SJCRH30 (cell line): ENCODE measurements around the gene SLC24A5. TPM values are rescaled to one million over a fixed set of nuclear protein-coding genes. Genes with fewer than 3 reads are reported as not detected.

Source experiments
- DNase-seq, 2 experiments: peaks; one replicate each; pipeline ENCODE4 v3.0.0-alpha.2; 2015 to 2020
- H3K27ac ChIP-seq: fragments of 250-450 bp; sonication (Bioruptor Pico); 2 replicates; pipeline ENCODE4 v1.5.1; 2020; ENCODE audit warnings: mild to moderate bottlenecking, moderate library complexity
- H3K27me3 ChIP-seq: fragments of 250-450 bp; sonication (Bioruptor Pico); 2 replicates; pipeline ENCODE4 v1.5.1; 2020; ENCODE audit warnings: mild to moderate bottlenecking, moderate library complexity
- H3K36me3 ChIP-seq: fragments of 250-450 bp; sonication (Bioruptor Pico); 2 replicates; pipeline ENCODE4 v1.5.1; 2020; ENCODE audit warnings: mild to moderate bottlenecking, moderate library complexity
- H3K4me1 ChIP-seq: fragments of 250-450 bp; sonication (Bioruptor Pico); 2 replicates; pipeline ENCODE4 v1.5.1; 2020; ENCODE audit warnings: mild to moderate bottlenecking, moderate library complexity
- H3K4me3 ChIP-seq: fragments of 250-450 bp; sonication (Bioruptor Pico); 2 replicates; pipeline ENCODE4 v1.5.1; 2020; ENCODE audit warnings: mild to moderate bottlenecking, moderate library complexity
- H3K9me3 ChIP-seq: fragments of 250-450 bp; sonication (Bioruptor Pico); replicated peaks from 2 replicates; pipeline ENCODE4 v1.5.1; 2020; ENCODE audit warnings: mild to moderate bottlenecking, moderate library complexity
- total RNA-seq: library from RNA; depleted of rRNA; stranded (reverse); fragments of >200 nt; shearing (Covaris generic); gene quantifications from 2 replicates; pipeline ENCODE4 v1.2.3, GENCODE V29; 2014; rRNA removed

SLC24A5 gene
- total RNA-seq, 1 experiment from 2014 or later = not detected

DNA sequence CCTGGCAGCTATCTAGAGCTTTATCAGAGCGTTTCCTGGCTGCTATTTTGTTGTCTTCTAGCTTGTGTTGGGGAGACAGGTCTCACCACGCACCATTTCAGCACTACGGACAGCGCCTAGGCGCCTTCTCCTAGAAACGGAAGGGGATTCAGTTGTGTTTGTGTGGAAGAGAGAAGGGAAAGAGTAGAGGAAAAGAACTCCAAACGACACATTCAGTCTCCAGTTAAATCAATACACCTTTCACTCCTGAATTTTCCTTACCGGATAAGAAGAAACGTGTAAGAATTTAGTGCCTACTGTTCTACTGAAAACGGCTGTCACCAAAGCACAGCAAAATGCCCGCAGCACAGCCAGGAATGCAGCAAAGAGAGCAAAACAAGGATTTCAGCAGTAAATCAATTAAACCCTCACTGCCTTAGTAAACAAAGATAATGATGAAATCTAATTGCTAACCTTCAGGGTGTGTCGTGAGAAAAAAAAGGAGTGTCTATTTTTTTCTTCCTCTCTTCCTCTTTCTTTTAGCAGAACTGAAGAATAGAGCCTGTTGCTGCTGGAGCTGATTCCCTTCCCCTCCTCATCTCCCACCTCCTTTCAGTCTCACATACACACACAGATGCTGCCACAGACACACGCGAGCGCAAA lies 70.3 kb downstream of the SLC24A5 start:
- DNase-seq = peak; percentile 71 to 75
- no peak overlapping the region for H3K4me3 ChIP-seq
- H3K9me3 ChIP-seq = no peaks in the 10 kb centered on the region
- H3K36me3 ChIP-seq = no peaks in the 10 kb centered on the region
- no peaks in the 10 kb centered on the region for H3K4me1 ChIP-seq
- H3K27me3 ChIP-seq = no peaks in the 10 kb centered on the region
- no peak overlapping the region for H3K27ac ChIP-seq

DNA sequence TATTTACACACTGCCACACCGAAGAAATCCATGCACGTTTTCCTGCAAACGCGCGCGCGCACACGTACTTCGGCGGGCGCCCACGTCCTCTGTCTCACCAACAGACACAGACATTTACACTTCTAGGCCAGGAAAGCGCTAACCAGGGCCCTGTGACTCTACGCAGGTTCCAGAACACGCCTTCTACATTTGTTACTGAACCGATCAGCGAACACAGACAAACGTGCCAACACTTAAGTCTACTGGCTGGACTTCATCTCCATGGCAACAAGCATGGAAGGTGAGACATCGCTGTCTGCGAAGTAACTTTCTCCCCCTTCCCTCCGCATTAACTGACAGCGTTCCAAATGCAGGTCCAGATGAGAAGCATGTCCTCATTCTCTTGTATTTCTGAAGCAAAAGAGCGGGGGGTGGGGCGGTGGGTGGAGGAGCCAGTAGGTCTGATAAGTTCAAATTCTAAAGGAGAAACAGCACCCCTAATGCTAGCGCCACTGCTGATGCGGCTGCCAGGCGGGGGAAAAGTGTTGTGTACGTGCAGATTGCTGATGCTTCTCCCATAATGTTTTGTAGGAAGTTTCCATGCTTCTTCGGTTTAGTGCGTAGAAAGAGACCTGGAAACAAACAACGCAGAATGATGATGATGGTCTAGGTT lies 70.9 kb downstream of the SLC24A5 start, which contains the start of gene CTXN2:
CTXN2 (plus strand) TSS at position 92 of the 652 bp plus-strand sequence. CDS start 9,636 bp downstream, outside the sequence.
- Histone ChIP-seq H3K36me3 (no peaks in the 10 kb centered on the region), H3K27ac (no peak within 1 kb of the TSS), H3K27me3 (no peaks in the 10 kb centered on the region), H3K4me3 (no peak within 1 kb of the TSS), H3K9me3 (no peaks in the 10 kb centered on the region), H3K4me1 (no peaks in the 10 kb centered on the region)
- DNase-seq = no peak

Other genes with a start within 250 kb of the SLC24A5 start
- gene MYEF2, start 57.3 kb downstream of the SLC24A5 start, total RNA-seq = not detected in 2 replicates
- gene CTXN2, start 70.7 kb downstream of the SLC24A5 start, total RNA-seq = not detected in 2 replicates
- not detected in 2 replicates for gene SLC12A1, start 85.3 kb downstream of the SLC24A5 start, total RNA-seq
- gene DUT, start 210.4 kb downstream of the SLC24A5 start, total RNA-seq = 85.9 and 97.0 TPM in 2 replicates